GDM1 (cell line): ENCODE results near the gene LRRC28.

Experiments
- DNase-seq: peaks from one replicate; lab custom pipeline; 2025; lab: John Stamatoyannopoulos, UW

LRRC28 gene

GRCh38 chr15:99416191-99417188, 165.2 kb downstream of the LRRC28 start:
- DNase-seq, result no peak

GRCh38 chr15:99421172-99421656, 169.9 kb downstream of the LRRC28 start:
- no peak for DNase-seq

GRCh38 chr15:99421758-99422157, 170.5 kb downstream of the LRRC28 start:
- no peak for DNase-seq

- no peak for DNase-seq
Observed at GRCh38 chr15:99423186-99424130, 172.2 kb downstream of the LRRC28 start.

- DNase-seq, result no peak
Observed at GRCh38 chr15:99424131-99424571, 172.9 kb downstream of the LRRC28 start.

GRCh38 chr15:99424978-99425656, 173.8 kb downstream of the LRRC28 start:
- DNase-seq, result peak; percentile 79

GRCh38 chr15:99425657-99426301, 174.5 kb downstream of the LRRC28 start:
- no peak for DNase-seq

- DNase-seq, result no peak
Observed at GRCh38 chr15:99426431-99427105, 175.3 kb downstream of the LRRC28 start.

- no peak for DNase-seq
Observed at GRCh38 chr15:99427210-99427609, 175.9 kb downstream of the LRRC28 start.

GRCh38 chr15:99427668-99428361, 176.5 kb downstream of the LRRC28 start:
- no peak for DNase-seq

GRCh38 chr15:99429681-99430081, 178.4 kb downstream of the LRRC28 start:
- DNase-seq, result no peak

GRCh38 chr15:99430881-99431401, 179.7 kb downstream of the LRRC28 start:
- no peak for DNase-seq

- DNase-seq, result no peak
Observed at GRCh38 chr15:99431661-99432091, 180.4 kb downstream of the LRRC28 start.

GRCh38 chr15:99432271-99433025, 181.2 kb downstream of the LRRC28 start:
- DNase-seq, result no peak

- DNase-seq, result no peak
Observed at GRCh38 chr15:99433026-99433756, 181.9 kb downstream of the LRRC28 start.

GRCh38 chr15:99433757-99434450, 182.6 kb downstream of the LRRC28 start:
- no peak for DNase-seq

- no peak for DNase-seq
Observed at GRCh38 chr15:99434506-99435112, 183.3 kb downstream of the LRRC28 start.
